HFFc6 (cell line): ENCODE data around the gene RBM39. TPM values are rescaled to one million over a fixed set of nuclear protein-coding genes. Genes with fewer than 3 reads are reported as not detected.

Source experiments
- DNase-seq: peaks from one replicate; pipeline ENCODE4 v3.0.0-alpha.2; 2018
- H3K27ac Mint-ChIP-seq: 2 replicates; pipeline ENCODE4 v1.8.0; 2020; ENCODE audit warnings: mild to moderate bottlenecking, mixed read lengths
- H3K27me3 Mint-ChIP-seq: 2 replicates; pipeline ENCODE4 v1.8.0; 2021; ENCODE audit warnings: mild to moderate bottlenecking, moderate library complexity, mixed read lengths; ENCODE audit not compliant: insufficient read depth
- H3K36me3 Mint-ChIP-seq: 2 replicates; pipeline ENCODE4 v1.8.0; 2021; ENCODE audit warnings: low read depth, mixed read lengths
- H3K4me1 Mint-ChIP-seq: 2 replicates; pipeline ENCODE4 v1.8.0; 2020; ENCODE audit warnings: low read depth, mixed read lengths
- H3K4me3 Mint-ChIP-seq: 2 replicates; pipeline ENCODE4 v1.8.0; 2020; ENCODE audit warnings: mild to moderate bottlenecking, moderate library complexity, mixed read lengths
- H3K9me3 Mint-ChIP-seq: 2 replicates; pipeline ENCODE4 v1.8.0; 2020; ENCODE audit warnings: mild to moderate bottlenecking, mixed read lengths
- CTCF ChIP-seq: fragments of 200-600 bp; sonication (generic); IDR thresholded peaks from 2 replicates; pipeline ENCODE4 v1.5.0; 2021; ENCODE audit warnings: antibody characterized with exemption, mild to moderate bottlenecking
- total RNA-seq, 6 experiments: library from RNA; stranded (reverse); fragmentation: NEBNext Ultra II Directional; extraction: Animal tissue kit (Norgen Biotek cat#: 25700); gene quantifications; 2 replicates in 1 of 6; 3 replicates in 5 of 6; pipeline ENCODE4 v1.2.3, GENCODE V29; 2021

The RBM39 gene
- total RNA-seq, 6 experiments from 2014 or later = 162 to 198 (median 185) TPM

- no peak for DNase-seq
- Mint-ChIP-seq H3K27ac (peak overlapping the region; percentile 99), H3K9me3 (peaks cover 4% of the 10 kb centered on the region; the same call in 1 of the 2 replicates), H3K27me3 (peaks cover 31% of the 10 kb centered on the region), H3K4me3 (peak overlapping the region; percentile 92), H3K4me1 (peaks cover 71% of the 10 kb centered on the region), H3K36me3 (peaks cover 58% of the 10 kb centered on the region)
- TF ChIP-seq CTCF = no peak
Measured at GRCh38 chr20:35699957-35700624, 42.0 kb downstream of the RBM39 start.

GRCh38 chr20:35699127-35699956 is 42.7 kb downstream of the RBM39 start, which contains the start of the genes NFS1 and ROMO1:
TSS of gene NFS1 (minus strand) at chr20:35699352. CDS start at chr20:35699288, 64 bp downstream.
TSS of gene ROMO1 (plus strand) at chr20:35699405. CDS start at chr20:35699633, 228 bp downstream.
- peaks cover 53% of the 10 kb centered on the region for H3K36me3 Mint-ChIP-seq
- H3K27me3 Mint-ChIP-seq = peaks cover 31% of the 10 kb centered on the region
- peak; percentile 58 for TF ChIP-seq CTCF
- H3K9me3 Mint-ChIP-seq = peaks cover 4% of the 10 kb centered on the region; the same call in 1 of the 2 replicates
- peak; percentile 77 for DNase-seq
- peak within 1 kb of the TSS; percentile 99 for H3K27ac Mint-ChIP-seq
- H3K4me1 Mint-ChIP-seq = peaks cover 63% of the 10 kb centered on the region
- H3K4me3 Mint-ChIP-seq = peak within 1 kb of the TSS; percentile 92

- no peak for TF ChIP-seq CTCF
- Mint-ChIP-seq H3K4me1 (peaks cover 55% of the 10 kb centered on the region), H3K27me3 (peaks cover 31% of the 10 kb centered on the region), H3K4me3 (peak overlapping the region; percentile 92), H3K36me3 (peaks cover 44% of the 10 kb centered on the region), H3K27ac (peak overlapping the region; percentile 84), H3K9me3 (peaks cover 4% of the 10 kb centered on the region; the same call in 1 of the 2 replicates)
- no peak for DNase-seq
Measured at GRCh38 chr20:35698298-35699126, 43.5 kb downstream of the RBM39 start.

GRCh38 chr20:35697696-35698297 is 44.3 kb downstream of the RBM39 start:
- Mint-ChIP-seq H3K27me3 (peaks cover 29% of the 10 kb centered on the region), H3K4me1 (peaks cover 48% of the 10 kb centered on the region), H3K9me3 (peaks cover 4% of the 10 kb centered on the region; the same call in 1 of the 2 replicates), H3K4me3 (peak overlapping the region; percentile 92), H3K27ac (peak overlapping the region; percentile 84), H3K36me3 (peaks cover 40% of the 10 kb centered on the region)
- no peak for DNase-seq
- TF ChIP-seq CTCF = no peak

- H3K36me3 Mint-ChIP-seq = peaks cover 26% of the 10 kb centered on the region
- peaks cover 16% of the 10 kb centered on the region for H3K27me3 Mint-ChIP-seq
- H3K4me1 Mint-ChIP-seq = peaks cover 33% of the 10 kb centered on the region
- no peak overlapping the region for H3K4me3 Mint-ChIP-seq
- no peak for TF ChIP-seq CTCF
- H3K9me3 Mint-ChIP-seq = peaks cover 4% of the 10 kb centered on the region; the same call in 1 of the 2 replicates
- DNase-seq = no peak
- H3K27ac Mint-ChIP-seq = no peak overlapping the region
Measured at GRCh38 chr20:35695978-35696377, 46.1 kb downstream of the RBM39 start.
